ENCODE data around the gene RALGAPA2. TPM values are rescaled to one million over a fixed set of nuclear protein-coding genes. Genes with fewer than 3 reads are reported as not detected.

The RALGAPA2 gene
- total RNA-seq, 3 donors from 2014 or later, result 34.6 to 74.1 (median 46.0) TPM

DNA sequence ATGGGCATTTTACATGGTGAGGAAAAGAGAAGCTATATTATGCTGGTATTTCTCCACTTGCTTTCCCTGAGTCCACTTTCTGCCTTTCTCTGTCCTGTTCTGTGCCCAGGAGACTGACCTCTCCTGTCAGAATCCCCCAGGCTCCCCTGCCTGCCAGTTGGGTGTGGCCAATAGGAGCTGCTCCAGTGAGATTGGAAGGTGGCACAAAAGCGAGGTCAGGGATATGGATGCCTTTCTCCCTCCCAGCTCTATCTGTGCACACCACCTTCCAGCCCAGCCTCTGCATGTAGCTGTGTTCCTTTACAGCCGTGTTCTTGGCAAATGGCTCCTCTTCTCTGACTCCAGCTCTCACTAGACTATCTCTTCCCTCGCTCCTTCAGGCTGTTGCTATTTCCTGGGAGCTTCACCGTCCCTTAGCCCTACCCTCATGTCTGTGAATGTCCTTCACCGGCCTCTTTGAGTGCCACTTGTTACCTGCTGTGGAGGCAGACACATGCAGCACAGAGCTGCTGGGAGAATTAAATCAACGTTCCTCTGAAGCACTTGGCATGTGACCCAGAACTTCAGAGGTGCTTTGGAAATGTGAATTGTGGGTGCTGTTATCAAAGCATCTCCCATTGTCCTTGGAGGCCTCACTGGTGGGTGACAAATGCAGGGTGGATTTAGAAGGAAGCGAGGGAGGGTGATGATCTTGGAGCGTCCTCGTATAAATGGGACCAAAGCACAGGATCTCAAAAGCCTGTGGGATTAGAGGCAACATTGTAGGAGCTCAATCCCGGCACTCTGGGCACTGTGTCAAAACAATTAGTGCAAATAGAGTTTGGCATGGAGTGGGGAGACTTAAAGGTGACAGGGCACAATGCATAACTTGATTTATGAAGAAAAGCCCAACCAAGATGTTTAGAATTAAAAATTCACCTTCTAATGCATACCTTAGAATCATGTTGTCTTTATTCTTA, 28.9 kb upstream of the RALGAPA2 start:
- TF ChIP-seq POLR2A (IDR thresholded peaks at IDR 0.05) (no peak), POLR2AphosphoS5 (IDR thresholded peaks at IDR 0.05) (no peak)
- TF ChIP-seq, protein P1, sequence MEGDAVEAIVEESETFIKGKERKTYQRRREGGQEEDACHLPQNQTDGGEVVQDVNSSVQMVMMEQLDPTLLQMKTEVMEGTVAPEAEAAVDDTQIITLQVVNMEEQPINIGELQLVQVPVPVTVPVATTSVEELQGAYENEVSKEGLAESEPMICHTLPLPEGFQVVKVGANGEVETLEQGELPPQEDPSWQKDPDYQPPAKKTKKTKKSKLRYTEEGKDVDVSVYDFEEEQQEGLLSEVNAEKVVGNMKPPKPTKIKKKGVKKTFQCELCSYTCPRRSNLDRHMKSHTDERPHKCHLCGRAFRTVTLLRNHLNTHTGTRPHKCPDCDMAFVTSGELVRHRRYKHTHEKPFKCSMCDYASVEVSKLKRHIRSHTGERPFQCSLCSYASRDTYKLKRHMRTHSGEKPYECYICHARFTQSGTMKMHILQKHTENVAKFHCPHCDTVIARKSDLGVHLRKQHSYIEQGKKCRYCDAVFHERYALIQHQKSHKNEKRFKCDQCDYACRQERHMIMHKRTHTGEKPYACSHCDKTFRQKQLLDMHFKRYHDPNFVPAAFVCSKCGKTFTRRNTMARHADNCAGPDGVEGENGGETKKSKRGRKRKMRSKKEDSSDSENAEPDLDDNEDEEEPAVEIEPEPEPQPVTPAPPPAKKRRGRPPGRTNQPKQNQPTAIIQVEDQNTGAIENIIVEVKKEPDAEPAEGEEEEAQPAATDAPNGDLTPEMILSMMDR (IDR thresholded peaks at IDR 0.05), result no peak
- no peak for DNase-seq (ENCODE audit: low spot score in 2 of 2)
- Histone ChIP-seq H3K27ac (peak overlapping the region in 1 of 2 donors; percentile 68), H3K27me3 (no peaks in the 10 kb centered on the region), H3K4me3 (no peak overlapping the region), H3K9me3 (no peaks in the 10 kb centered on the region), H3K4me1 (no peaks in the 10 kb centered on the region), H3K36me3 (no peaks in the 10 kb centered on the region)
- intact Hi-C loops (cut with DNase I; ENCODE audit: low total_unique reads), result no loop called here

DNA sequence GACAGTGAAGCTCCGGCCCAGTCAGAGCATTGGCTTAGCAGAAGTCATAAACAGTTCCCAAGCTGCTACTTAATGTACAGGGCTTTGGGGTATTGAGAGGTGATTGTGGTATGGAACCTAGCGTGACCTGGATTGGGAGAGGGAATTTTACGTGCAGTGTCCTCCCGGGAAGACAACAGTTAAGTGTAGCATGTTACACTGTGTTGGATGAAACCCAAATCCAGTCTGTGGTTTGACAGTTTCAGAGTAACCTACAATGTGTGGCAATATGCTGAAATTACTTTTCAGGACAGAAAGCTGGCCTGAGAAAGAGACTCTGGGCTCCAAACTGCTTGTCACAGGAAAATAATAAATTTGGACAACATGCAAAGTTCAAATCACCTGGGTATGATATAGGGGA, 28.1 kb upstream of the RALGAPA2 start:
- no peaks in the 10 kb centered on the region for H3K36me3 ChIP-seq
- intact Hi-C loops (cut with DNase I; ENCODE audit: low total_unique reads), result no loop called here
- no peaks in the 10 kb centered on the region for H3K9me3 ChIP-seq
- TF ChIP-seq POLR2A (IDR thresholded peaks at IDR 0.05), result no peak
- no peak for TF ChIP-seq POLR2AphosphoS5 (IDR thresholded peaks at IDR 0.05)
- TF ChIP-seq, protein P1 (IDR thresholded peaks at IDR 0.05), result no peak
- no peak for DNase-seq (ENCODE audit: low spot score in 2 of 2)
- no peak overlapping the region for H3K4me3 ChIP-seq
- H3K27me3 ChIP-seq, result no peaks in the 10 kb centered on the region
- H3K4me1 ChIP-seq, result no peaks in the 10 kb centered on the region
- peak overlapping the region in 1 of 2 donors; percentile 68 for H3K27ac ChIP-seq

DNA sequence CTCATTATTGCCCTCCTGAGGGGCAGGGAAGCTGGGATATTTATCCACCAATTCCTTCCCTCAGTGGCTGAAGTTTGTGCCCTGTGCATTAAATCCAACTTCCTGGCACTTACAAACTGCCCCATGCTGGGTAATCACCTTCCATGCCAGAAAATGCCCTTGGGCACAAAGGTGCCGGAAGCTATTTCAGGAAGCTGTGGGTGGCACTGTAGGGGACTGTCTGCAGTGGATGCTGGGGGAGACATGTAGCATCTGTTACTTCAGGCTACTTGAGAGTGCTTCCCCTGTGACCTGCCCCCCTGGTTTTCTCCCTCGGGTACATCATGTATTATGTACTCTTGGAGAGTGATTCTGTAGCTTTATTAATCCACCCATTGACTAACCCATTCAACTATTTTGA, 24.7 kb upstream of the RALGAPA2 start:
- H3K27ac ChIP-seq, result no peak overlapping the region
- H3K4me3 ChIP-seq, result no peak overlapping the region
- H3K36me3 ChIP-seq, result no peaks in the 10 kb centered on the region
- intact Hi-C loops (cut with DNase I; ENCODE audit: low total_unique reads), result no loop called here
- no peak for DNase-seq (ENCODE audit: low spot score in 2 of 2)
- TF ChIP-seq POLR2A (IDR thresholded peaks at IDR 0.05), result no peak
- TF ChIP-seq POLR2AphosphoS5 (IDR thresholded peaks at IDR 0.05), result no peak
- TF ChIP-seq, protein P1 (IDR thresholded peaks at IDR 0.05), result no peak
- no peaks in the 10 kb centered on the region for H3K4me1 ChIP-seq
- H3K9me3 ChIP-seq, result no peaks in the 10 kb centered on the region
- no peaks in the 10 kb centered on the region for H3K27me3 ChIP-seq

DNA sequence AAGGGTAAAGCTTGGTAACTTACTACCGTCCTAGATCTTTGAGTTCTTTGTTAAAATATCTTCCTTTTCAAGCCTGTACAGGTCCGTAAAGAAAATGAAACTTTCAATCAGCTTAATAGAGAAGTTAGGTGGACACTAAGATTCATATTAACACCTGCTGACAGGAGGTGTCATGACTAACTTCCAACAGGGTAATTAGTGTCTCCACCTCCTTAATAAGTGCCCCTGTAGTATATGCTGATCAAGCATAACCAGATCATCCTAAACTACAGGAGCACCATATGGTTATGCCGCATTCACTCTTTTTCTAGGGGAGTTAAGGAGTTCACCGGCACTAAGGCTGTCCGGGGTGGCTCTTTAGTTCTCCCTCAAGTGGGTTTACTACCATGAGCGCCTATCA, 23.9 kb upstream of the RALGAPA2 start:
- no peak for DNase-seq (ENCODE audit: low spot score in 2 of 2)
- H3K4me3 ChIP-seq, result no peak overlapping the region
- TF ChIP-seq, protein P1 (IDR thresholded peaks at IDR 0.05), result no peak
- TF ChIP-seq POLR2AphosphoS5 (IDR thresholded peaks at IDR 0.05) (no peak), POLR2A (IDR thresholded peaks at IDR 0.05) (no peak)
- no peak overlapping the region for H3K27ac ChIP-seq
- no peaks in the 10 kb centered on the region for H3K9me3 ChIP-seq
- intact Hi-C loops (cut with DNase I; ENCODE audit: low total_unique reads), result no loop called here
- H3K4me1 ChIP-seq, result no peaks in the 10 kb centered on the region
- no peaks in the 10 kb centered on the region for H3K36me3 ChIP-seq
- H3K27me3 ChIP-seq, result no peaks in the 10 kb centered on the region

DNA sequence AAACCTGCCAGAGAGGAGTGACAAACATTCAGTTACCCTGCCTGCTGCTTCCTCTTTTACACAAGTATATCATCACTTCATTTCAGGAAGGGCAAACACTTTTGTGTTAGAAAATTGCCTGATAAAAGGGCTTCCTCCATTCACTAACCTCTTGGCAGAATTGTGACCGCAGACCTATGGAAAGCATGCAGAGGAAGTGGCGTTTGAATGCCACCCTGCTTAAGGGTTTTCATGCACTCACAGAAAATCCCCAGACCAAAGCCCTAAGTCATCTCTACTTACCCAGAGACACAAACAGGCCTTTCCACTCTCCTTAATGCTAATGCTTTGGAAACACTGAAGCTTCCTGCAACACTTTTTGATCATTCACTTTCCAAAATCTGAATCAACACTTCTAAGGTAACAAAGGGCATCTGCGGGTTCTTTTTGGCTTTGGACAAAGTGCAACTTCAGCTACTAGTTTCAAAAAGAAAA, 22.1 kb upstream of the RALGAPA2 start:
- no peak for DNase-seq (ENCODE audit: low spot score in 2 of 2)
- Histone ChIP-seq H3K27me3 (no peaks in the 10 kb centered on the region), H3K36me3 (no peaks in the 10 kb centered on the region), H3K9me3 (no peaks in the 10 kb centered on the region), H3K4me1 (no peaks in the 10 kb centered on the region), H3K27ac (peak overlapping the region in 1 of 2 donors; percentile 54), H3K4me3 (no peak overlapping the region)
- intact Hi-C loops (cut with DNase I; ENCODE audit: low total_unique reads), result no loop called here
- TF ChIP-seq POLR2AphosphoS5 (IDR thresholded peaks at IDR 0.05) (no peak), POLR2A (IDR thresholded peaks at IDR 0.05) (no peak)
- TF ChIP-seq, protein P1 (IDR thresholded peaks at IDR 0.05), result no peak

Measured in breast epithelium (tissue), 4 donors.